Glomerular visceral epithelial cell (primary cell): ENCODE results near the gene C3orf33.
A peak's percentile ranks its signal among the peaks of the same experiment; 100 is the strongest.

Source experiments
- DNase-seq: peaks from one replicate; pipeline ENCODE4 v3.0.0-alpha.2; 2016; ENCODE audit errors: extremely low spot score

C3orf33 gene

GRCh38 chr3:155785662-155786295 is 20.3 kb downstream of the C3orf33 start:
- DNase-seq, result no peak

- DNase-seq, result no peak
Measured at GRCh38 chr3:155782390-155782953, 23.6 kb downstream of the C3orf33 start.

- DNase-seq, result no peak
Measured at GRCh38 chr3:155780291-155780690, 25.8 kb downstream of the C3orf33 start.

- no peak for DNase-seq
Measured at GRCh38 chr3:155778462-155778861, 27.6 kb downstream of the C3orf33 start.

- no peak for DNase-seq
Measured at GRCh38 chr3:155772801-155773200, 33.3 kb downstream of the C3orf33 start.

GRCh38 chr3:155771126-155771525 is 35.0 kb downstream of the C3orf33 start:
- DNase-seq, result no peak

- no peak for DNase-seq
Measured at GRCh38 chr3:155766206-155766605, 39.9 kb downstream of the C3orf33 start.

GRCh38 chr3:155763870-155764463 is 42.1 kb downstream of the C3orf33 start:
- no peak for DNase-seq

- DNase-seq, result no peak
Measured at GRCh38 chr3:155760653-155761052, 45.4 kb downstream of the C3orf33 start.

GRCh38 chr3:155757577-155757976 is 48.5 kb downstream of the C3orf33 start:
- no peak for DNase-seq

GRCh38 chr3:155753038-155753639 is 52.9 kb downstream of the C3orf33 start:
- peak; percentile 23 for DNase-seq

- no peak for DNase-seq
Measured at GRCh38 chr3:155748611-155749365, 57.3 kb downstream of the C3orf33 start.

GRCh38 chr3:155747946-155748290 is 58.2 kb downstream of the C3orf33 start:
- DNase-seq, result no peak

GRCh38 chr3:155747286-155747945 is 58.7 kb downstream of the C3orf33 start:
- DNase-seq, result no peak

GRCh38 chr3:155746703-155747102 is 59.4 kb downstream of the C3orf33 start:
- DNase-seq, result no peak

- peak; percentile 53 for DNase-seq
Measured at GRCh38 chr3:155745795-155746550, 60.1 kb downstream of the C3orf33 start.

- DNase-seq, result peak; percentile 65
Measured at GRCh38 chr3:155744626-155745324, 61.3 kb downstream of the C3orf33 start, which contains the start of gene PLCH1. Gene PLCH1 (minus strand): TSS chr3:155745071. CDS start chr3:155704224, 40,847 bp downstream.

- DNase-seq, result peak; percentile 73
Measured at GRCh38 chr3:155744010-155744625, 62.0 kb downstream of the C3orf33 start.

GRCh38 chr3:155743606-155744005 is 62.5 kb downstream of the C3orf33 start:
- DNase-seq, result no peak
